Cerebellar nuclear complex (tissue), 1 donor: ENCODE data around the gene SAPCD1.
"Not testable (repeated sequence)": the region's sequence is repeated elsewhere in the genome, so short reads cannot be mapped to it uniquely, and the experiment has no call there.

Experiments used
- DNase-seq, 2 experiments: peaks; one replicate each; lab custom pipeline; 2025; lab: John Stamatoyannopoulos, UW

SAPCD1 gene

DNA sequence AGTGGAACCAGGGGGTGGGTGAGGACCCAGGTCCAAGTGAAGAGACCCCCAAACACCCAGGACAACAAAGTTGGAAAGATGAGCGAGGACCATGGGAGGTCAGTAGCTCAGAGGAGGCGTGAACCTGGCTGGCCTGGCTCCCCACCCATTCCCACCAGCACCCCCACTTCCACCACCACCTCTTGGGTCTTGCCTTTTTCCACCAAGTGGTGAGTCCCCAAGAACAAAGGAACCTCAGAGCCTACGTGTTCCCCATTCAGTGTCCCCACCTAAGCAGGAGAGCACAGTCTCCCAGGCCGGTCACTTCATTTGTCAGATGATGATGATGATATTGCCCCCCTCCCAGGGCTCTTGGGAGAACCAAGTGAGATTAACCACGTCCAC lies 15.2 kb downstream of the SAPCD1 start:
- DNase-seq = no peak

DNA sequence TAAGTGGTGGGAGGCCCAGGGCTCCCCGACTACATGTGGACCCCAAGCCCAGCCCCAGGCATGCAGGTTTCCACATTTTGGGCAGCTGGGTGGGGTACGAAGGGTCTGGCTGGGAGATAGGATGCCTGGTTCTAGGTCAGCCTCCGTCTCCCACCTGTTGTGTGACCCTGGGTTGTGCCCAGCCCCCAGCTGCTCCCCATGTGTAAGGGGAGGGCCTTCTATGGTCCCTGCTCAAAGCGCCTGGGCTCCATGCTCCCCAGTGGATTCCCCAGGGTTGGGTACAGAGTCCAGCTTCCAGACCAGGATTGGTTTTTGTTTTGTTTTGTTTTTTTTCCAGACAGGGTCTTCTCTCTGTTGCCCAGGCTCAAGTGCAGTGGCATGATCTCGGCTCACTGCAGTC lies 15.7 kb downstream of the SAPCD1 start:
- DNase-seq = no peak

DNA sequence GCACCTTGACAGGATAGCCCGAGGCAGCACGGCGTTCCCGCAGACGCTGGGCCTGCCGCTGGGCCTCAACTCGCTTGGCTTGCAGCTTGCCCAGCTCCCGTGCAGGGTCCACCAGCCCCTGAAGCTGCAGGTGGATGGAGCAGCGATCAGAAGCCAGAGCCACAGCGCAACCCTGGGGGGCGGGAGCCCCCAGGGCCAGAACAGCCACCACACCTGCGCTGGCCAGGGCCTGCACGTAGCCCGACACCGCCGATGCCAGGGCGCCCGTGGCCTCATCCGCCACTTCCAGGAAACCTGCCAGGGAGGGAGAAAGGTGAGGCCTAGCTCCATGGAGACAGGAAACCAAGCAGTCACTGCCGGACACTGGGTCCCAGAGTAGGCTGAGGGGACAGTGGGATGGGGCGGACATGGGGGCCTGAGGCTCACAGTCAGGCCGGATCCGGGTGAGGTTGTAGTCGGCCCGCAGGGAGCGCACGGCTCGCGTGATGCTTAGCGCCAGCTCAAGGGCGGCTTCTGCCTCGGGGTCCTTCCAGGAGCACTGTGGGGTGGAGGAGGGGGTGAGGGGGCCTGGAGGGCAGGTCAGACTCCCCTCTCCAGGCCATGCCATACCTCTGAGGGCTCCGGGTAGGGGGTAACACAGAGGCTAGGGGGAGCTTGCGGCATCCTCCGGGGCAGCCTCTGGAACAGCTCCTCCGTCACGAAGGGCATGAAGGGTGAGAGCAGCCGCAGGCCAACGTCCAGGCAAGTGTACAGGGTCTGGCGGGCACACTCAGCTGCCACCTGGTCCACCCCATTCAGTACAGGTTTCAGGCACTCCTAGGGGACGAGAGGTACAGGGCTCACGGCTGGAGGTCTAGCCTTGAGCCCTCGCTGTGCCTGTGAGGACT lies 16.8 kb downstream of the SAPCD1 start:
- DNase-seq = no peak

DNA sequence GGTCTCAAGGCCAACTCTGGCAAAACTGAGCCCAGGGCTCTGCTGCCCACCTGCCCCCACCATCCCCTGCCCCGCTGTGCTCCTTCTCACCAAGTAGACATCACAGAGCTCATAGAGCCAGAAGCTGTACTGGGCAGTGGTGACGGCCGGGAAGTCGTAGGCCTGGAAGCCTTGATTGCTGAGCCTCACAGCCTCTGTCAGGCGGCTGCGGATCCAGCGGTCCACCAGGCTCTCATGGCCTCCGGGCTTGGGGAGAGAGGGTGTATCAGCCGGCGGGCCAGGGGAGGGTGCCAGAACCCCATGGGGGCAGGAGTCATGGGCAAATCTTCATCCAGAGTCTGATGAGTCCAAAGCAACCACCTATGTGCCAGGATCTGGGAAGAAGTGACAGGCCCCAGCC lies 17.5 kb downstream of the SAPCD1 start:
- no peak for DNase-seq

DNA sequence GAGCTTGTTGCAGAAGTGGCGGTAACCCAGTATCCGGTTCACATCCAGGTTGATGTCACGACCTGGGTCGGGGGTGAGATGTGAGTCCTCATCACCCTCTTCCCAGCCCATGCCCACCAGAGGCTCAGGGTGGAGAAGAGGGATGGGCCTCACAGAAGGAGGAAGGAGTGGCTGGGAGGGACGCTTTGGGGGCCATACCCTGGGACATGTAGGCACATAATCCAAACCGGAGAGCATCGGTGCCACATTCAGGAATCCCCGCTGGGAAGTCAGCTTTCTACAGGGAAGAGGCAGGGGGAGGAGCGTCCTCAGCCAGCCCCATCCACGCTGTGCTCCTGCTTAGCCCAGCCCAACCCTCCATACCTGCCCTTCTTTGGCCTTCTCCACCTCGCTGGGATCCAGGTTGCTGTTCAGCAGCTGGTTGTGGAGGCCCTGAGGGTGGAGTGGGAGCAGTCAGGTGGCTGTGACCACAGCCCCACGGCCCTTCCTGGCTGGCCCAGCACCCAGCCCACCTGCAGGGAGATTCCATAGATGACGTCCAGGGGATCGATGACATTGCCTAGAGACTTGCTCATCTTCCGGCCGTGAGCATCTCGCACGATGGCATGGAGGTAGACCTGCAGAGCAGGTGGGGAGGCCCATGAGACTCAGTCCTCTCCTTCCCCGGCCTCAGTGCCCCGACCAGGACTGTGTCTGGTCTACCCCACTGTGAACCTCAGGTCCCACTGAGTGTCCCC lies 18.2 kb downstream of the SAPCD1 start:
- DNase-seq = no peak

DNA sequence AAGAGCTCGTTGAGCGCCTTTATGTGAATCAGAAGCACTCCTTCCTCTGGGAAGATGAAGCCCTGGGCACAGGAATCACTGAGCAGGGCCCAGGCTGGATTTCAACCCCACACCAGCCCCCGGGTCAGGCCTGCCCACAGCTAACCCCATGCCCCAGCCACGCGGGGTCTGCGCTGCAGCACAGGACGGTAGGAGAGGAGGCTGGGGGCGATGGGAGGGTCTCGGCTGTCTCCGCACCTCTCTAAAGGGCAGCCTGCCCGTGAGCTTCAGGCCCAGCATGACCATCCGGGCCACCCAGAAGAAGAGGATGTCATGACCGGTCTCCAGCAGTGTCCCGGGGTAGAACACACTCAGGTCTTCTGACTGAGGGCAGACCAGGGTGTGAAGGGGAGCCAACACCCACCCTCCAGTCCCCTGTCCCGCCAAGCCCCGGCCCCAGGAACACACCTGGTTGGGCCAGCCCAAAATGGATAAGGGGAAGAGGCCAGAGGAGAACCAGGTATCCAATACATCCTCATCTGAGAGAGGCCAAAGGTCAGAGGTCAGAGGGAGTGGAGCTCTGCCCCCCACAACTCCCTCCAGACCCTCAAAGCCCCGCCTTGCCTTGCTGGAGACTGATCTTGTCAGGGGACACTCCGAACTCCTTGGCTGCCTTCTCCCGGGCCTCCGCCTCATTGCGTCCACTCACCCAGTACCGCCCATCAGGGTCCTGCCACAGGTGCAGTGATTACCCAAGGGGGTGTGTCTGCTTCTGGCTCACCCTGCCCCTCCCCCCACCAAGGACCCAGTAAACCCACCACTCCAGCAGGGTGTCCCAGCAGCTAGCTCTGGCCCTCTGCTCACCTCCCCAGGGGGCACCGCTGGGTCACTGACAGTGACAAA lies 19.0 kb downstream of the SAPCD1 start:
- DNase-seq = no peak

DNA sequence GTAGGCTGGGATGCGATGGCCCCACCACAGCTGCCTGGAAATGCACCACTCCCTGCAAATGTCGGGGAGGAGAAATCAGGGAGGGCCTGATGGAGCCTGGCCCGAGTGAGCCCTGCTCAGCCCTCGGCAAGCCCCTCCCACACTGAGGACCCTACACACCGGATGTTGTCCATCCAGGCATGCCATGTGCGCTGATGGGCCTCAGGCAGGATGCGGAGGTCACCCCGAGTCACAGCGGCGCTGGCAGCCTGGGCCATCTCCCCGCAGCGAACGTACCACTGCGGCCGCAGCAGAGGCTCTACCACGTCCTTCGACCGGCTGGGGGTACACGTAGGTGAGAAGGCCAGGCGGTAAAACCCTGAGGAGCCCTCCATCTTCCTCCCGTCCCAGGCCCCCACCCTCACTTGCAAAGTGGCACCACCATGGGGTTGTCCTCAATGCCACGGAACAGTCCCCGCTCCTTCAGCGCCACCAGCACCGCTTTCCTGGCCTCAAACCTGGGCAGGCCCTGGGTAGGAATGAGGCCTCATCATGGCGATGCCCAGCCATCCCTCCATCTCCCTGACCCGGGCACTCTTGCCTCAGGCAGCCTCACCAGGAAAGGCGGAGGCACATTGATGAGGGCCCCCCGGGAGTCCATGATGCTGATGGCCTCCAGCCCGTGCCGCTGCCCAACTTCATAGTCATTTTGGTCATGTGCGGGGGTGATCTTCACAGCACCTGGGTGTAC lies 19.8 kb downstream of the SAPCD1 start:
- no peak for DNase-seq

DNA sequence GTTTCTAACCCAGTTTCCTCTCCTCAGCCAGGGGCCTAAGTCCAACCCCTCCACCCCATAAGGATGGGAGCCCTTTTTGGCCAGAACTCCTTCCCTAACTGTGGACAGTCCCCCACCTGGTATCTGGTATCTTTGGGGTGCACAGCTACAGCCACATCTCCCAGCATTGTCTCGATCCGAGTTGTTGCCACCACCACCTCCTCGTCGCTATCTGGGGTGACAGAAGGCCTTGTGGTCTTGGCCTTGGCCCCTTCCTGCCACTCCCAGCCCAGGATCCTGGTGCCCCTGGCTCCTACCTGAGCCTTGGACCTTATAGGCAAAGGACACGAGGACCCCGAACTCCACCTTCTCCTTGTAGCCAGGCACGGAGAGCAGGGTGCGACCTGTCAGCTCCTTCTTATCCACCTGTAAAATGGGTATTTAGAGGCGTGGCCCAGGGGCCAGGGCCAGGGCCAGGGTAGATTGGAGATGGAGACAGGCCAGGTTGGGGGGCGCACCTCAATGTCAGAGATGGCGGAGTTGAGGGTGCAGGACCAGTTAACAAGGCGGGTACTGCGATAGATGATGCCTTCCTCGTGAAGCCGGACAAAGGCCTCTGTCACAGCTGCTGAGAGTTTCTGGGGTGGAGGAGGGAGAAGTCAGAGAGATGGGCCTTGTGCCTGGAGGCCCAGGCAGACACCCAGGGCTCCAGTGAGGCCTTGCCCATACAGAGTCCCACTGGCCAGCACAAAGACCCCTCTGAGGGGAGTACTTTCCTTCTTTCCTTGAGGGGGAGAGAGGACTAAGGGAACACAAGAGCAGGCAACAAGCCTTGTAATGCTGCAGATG lies 21.9 kb downstream of the SAPCD1 start:
- no peak for DNase-seq

DNA sequence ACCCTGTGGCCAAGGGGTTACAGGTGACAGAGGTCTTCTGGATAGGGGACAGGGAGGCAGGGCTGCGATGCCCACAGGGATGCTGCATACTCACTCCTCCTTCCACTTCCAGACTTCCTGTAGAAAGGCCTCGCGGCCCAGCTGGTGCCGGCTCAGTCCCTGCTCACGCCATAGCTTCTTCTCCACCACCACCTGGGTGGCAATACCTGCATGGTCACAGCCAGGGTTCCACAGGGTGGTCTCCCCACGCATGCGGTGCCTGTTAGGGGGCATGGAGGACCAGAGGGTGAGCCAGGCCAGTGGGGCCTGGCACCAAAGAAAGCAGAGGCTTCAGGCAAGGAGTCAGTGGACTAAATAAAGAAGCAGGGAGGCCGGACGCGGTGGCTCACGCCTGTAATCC lies 23.0 kb downstream of the SAPCD1 start:
- DNase-seq = no peak

DNA sequence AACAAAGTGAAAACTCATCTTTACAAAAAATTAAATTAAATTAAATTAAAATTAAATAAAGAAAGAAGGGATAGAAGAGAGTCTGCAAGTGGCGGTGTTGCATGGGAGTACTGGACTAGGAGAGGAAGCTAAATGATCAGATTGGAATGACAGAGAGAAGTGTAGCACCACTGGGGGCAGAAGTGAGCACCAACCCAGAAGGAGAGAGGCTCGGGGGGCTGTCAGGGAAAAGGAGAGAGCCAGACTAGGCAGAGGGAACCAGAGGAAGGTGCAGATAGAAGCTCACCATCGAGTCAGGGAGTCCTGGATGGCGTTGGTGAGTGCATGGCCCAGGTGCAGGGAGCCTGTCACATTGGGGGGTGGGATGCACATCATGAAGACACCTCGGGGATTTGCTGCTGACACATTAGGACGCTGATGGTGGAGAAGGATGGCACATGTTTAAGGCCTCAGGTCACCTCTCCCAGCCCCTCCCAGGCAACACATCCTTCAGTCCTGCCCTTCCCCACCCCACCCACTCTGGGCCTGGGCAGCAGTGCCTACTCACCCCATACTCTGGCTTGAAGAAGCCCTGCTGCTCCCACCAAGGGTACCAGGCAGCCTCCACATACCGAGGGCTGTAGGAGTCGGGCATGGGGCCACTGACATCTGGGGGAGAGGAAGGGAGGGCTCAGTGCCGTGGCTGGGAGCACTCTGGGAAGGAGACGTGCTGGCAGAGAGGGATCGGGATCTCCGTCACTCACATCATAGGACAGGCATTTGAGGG lies 29.1 kb downstream of the SAPCD1 start:
- DNase-seq = no peak

DNA sequence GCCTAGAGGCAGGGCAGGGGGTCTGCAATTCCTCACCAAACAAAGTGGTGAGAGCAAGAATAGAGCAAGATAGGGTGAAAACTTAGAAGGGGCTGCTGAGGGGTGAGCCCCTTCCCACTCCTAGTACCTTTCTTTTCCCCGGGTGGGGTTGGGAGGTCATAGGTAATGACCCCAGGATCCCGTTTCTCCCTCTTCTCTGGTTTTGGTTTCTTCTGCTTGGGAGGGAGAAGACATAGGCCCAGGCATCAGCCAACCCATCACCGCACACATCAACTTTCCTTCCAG lies 29.6 kb downstream of the SAPCD1 start:
- DNase-seq = no peak

DNA sequence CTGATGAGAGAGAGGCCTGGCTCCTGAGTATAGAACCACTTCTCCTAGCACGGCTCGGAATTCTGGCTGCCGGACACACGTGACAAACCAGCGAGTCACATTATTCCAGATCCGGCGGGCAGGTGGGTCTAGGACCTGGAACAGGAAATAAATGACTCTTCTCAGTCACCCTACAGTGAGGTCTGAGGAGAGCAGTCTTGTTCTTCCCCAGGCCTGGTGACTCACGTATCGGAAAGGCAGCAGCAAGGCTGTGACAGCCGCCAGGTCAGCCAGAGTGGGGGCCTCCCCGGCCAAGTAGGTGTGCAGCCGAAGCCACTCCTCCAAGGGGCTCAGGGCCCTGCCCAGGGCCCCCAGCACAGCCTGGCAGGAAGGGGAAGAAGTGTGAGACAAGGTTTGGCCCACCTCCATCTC lies 30.3 kb downstream of the SAPCD1 start:
- no peak for DNase-seq

DNA sequence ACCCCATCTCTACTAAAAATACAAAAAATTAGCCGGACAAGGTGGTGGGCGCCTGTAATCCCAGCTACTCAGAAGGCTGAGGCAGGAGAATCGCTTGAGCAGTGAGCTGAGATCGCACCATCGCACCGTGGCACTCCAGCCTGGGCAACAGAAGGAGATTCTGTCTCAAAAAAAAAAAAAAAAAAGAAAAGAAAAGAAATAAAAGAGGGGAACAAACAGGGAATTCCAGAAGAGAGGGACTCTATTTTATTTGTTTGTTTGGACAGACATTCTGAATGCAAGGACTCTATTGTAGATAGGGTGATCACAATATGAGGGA lies 31.4 kb downstream of the SAPCD1 start:
- DNase-seq = not testable (repeated sequence)

DNA sequence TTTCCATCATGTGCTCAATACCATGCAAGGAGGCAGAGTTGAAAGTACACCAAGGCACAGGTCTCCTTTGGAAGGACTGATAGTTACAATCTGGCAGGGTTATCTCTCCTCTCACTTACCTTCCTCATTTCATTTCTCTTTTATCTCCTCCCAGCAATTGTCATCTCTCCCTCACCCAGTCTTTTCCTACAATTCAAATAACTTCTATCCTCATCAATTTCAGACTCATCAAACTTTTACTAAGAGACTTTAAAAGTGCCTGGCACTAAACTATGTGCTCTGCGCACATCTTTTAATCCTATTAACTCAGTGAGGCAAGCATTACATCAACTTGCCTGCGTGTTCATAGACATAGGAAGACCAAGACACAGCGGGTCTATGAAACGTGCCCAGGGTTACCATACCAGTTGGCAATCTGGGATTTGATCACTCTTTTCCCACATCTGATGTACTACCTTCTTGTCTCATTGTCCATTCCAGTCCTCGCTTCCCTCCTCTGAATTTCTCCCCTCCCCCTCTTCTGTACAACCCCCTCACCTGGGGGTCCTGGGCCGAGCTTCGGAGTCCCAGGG lies 31.9 kb downstream of the SAPCD1 start:
- no peak for DNase-seq

DNA sequence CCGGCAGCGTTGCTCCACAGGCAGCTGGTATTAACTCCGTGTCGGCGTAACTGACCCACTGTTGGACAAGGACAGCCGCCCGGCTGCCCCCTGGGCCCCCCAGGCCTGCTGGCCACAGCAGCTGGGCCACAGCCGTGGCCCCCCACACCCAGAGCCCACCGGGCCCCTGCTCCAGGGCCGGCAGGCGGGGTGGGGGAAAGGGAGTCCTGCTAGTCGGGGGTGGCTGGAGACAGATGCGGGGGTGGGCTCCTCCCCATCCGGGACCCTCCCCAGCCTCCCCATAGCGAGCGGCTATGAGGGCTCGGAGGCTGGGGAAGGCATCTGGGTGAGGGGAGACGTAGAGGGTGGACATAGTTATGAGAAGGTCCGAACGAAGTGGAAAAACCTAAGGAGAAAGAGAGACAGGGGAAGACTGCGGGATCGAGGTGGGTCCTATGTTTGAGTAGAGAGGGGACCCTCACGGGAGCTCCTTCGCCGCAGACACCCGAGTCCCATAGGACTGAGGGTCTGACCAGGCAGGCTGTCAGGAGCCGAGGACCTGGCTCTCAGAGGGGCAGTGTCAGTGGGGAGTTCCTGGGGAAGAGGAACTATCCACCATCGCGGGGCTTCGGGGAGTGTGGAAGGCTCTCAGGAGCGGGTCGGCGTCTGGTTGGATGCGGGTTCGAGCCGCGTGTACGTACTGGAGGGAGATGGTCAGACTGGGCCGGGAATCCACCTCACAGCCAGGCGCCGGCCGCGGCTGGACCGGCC lies 32.6 kb downstream of the SAPCD1 start:
- DNase-seq = no peak

DNA sequence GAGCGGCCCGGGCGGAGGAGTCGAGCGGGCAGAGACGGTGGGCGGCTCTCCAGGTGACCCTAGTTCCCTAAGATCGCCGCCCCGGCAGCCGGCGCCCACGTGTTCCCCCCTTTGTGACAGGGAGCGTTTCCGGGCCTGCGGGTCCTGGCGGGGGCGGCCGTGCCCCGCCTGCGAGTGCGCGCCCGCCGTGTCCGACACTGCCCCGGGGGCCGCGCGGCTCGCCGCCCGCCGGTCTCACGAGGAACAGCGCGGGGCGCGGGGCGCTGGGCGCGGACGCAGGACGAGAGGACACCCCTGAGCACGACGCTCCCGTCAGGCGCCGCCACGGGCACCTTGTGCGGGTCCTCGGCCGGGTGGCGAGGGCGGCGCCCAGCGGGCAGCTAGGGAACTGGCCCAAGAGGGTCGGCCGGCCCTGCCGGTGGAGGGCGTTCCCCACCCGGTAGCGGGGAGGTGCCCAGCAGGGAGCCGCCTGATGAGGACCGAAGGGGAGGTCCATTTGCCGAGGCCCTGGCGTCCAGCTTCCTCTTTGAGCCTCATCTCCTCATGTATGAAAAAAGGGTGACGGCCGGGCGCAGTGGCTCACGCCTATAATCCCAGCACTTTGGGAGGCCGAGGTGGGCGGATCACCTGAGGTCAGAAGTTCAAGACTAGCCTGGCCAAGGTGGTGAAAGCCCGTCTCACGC lies 33.3 kb downstream of the SAPCD1 start, which contains the start of gene VARS1:
TSS of gene VARS1 (minus strand) at position 137 of the 683 bp plus-strand sequence. CDS start 535 bp downstream, outside the sequence.
- DNase-seq = peak in 1 of 2 experiments; percentile 34

DNA sequence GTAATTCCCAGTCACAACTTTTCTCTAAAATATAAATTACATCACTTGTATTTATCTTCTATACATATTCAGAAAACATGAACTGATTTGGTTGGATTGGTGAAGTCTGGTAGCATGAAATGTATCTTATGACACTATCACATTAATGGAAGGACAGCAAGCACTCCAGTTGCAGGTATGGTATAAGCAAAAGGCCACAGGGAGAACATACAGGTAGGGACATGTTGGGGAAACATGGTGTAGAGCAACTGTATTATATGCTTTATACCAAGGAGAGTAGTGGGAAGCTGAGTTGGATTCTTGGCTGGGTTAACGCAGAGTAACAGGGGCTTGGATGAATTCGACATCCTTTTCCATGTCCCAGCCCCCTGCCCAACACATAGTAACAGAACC lies 34.5 kb downstream of the SAPCD1 start:
- DNase-seq = no peak

DNA sequence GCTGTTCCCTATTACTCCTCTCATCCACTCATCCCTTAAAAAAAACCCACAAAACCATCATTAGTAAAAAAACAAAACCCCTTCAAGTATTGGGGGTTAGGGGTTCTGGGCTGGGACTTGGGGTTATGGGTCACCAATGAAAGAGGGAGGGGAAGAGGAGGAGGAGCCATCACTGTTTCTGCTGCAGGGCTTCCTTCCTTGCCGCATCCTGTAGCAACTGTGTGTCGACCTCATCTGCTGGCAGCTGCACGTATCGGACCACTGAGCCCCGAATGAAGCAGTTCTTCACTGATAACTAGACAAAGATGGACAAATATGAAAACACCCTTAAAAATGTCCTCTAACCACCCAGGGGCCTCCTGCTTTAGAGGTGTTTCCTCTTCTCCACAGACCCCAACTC lies 35.1 kb downstream of the SAPCD1 start:
- DNase-seq = no peak

DNA sequence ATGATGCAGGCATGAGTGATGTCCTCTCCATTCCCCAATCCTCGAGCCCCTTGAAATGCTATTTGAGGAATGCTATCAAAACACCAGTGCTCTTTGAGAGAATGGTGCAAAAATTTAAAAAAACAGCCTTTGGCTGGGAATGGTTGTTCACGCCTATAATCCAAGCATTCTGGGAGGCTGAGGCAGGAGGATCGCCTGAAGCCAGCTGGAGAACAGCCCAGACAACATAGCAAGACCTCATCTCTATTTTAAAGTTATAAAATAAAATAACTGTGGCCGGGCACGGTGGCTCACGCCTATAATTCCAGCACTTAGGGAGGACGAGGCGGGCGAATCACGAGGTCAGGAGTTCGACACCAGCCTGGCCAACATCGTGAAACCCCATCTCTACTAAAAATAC lies 37.3 kb downstream of the SAPCD1 start:
- DNase-seq = no peak
